Measurements from ENCODE around the gene FARS2. TPM values are rescaled to one million over a fixed set of nuclear protein-coding genes. Genes with fewer than 3 reads are reported as not detected.
A peak's percentile ranks its signal among the peaks of the same experiment; 100 is the strongest.

FARS2 gene
- total and polyA plus RNA-seq, 7 experiments from 2014 or later: 16.2 to 28.1 (median 20.8) TPM

DNA sequence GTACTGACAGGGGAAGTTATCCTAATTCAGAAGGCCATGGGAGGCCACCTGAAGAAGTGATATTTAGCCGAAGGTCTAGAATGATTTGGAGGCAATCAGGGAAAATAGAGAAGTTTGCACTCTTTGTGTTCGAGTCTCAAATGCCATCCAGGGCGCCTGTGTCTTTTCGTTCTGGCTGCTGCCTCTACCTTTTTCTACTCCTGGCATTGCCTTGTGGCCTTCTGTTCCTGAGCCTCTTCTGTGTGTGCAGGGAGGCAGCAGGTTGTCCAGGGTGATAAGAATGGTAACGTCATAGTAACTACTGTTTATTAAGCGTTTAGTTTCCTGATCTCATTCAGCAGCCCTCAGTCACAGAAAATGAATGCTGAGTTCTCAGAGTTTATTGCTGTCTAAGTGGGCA lies 252.1 kb downstream of the FARS2 start:
- POLR2A ChIA-PET: no interaction called here
- Histone ChIP-seq H3K4me3 (ENCODE audit: low read length) (no peak overlapping the region), H3K27me3 (ENCODE audit: control insufficient read depth in 2 of 2, insufficient read depth in 2 of 2, low read length in 2 of 2) (no peaks in the 10 kb centered on the region), H3K9me3 (ENCODE audit: control insufficient read depth in 2 of 3, low read length in 3 of 3) (no peaks in the 10 kb centered on the region), H3K27ac (ENCODE audit: low read depth, low read length) (no peak overlapping the region), H3K36me3 (ENCODE audit: control insufficient read depth in 2 of 3, insufficient read depth in 3 of 3, low read length in 3 of 3) (no peaks in the 10 kb centered on the region), H3K4me1 (ENCODE audit: control insufficient read depth in 2 of 2, insufficient read depth in 2 of 2, low read length in 2 of 2) (peaks cover 6% of the 10 kb centered on the region in 2 donors)
- intact Hi-C loops (cut with micrococcal nuclease): no loop called here
- CTCF ChIA-PET: no interaction called here
- H3K4me3 Mint-ChIP-seq: no peak overlapping the region
- H3K27ac Mint-ChIP-seq: no peak overlapping the region
- peaks cover 15 to 40% (median 27%) of the 10 kb centered on the region in 7 donors for H3K4me1 Mint-ChIP-seq
- ATAC-seq (no peak), DNase-seq (no peak)
- no peaks in the 10 kb centered on the region for H3K9me3 Mint-ChIP-seq
- no peaks in the 10 kb centered on the region for H3K27me3 Mint-ChIP-seq
- peaks cover 0 to 11% (median 2%) of the 10 kb centered on the region in 5 donors for H3K36me3 Mint-ChIP-seq

DNA sequence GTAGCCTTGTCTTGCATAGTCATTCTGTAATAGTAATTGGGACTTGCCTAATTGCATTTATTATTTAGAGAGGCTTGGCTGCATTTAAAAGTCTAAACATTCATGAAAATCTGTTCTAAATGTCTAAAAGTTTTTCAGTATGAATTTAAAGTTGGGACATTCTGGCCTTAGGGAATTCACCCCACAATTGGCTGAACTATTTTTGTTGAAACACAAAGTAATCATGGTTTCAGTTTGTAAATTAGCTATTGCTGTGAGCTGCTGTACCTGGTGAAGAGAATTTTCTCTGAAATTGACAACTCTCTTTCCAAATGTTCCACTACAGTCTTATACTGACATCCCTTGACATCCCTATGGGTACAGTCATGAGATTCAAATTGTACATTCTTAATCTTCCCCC lies 253.0 kb downstream of the FARS2 start:
- H3K27ac ChIP-seq (ENCODE audit: low read depth, low read length): no peak overlapping the region
- no peaks in the 10 kb centered on the region for H3K36me3 ChIP-seq (ENCODE audit: control insufficient read depth in 2 of 3, insufficient read depth in 3 of 3, low read length in 3 of 3)
- ATAC-seq (no peak), DNase-seq (no peak)
- Mint-ChIP-seq H3K4me1 (peaks cover 21 to 44% (median 31%) of the 10 kb centered on the region in 7 donors), H3K4me3 (no peak overlapping the region), H3K9me3 (no peaks in the 10 kb centered on the region), H3K27me3 (no peaks in the 10 kb centered on the region), H3K36me3 (peaks cover 0 to 7% (median 2%) of the 10 kb centered on the region in 5 donors), H3K27ac (no peak overlapping the region)
- intact Hi-C loops (cut with micrococcal nuclease): no loop called here
- H3K9me3 ChIP-seq (ENCODE audit: control insufficient read depth in 2 of 3, low read length in 3 of 3): no peaks in the 10 kb centered on the region
- ChIA-PET CTCF (no interaction called here), POLR2A (no interaction called here)
- H3K4me3 ChIP-seq (ENCODE audit: low read length): no peak overlapping the region
- no peaks in the 10 kb centered on the region for H3K27me3 ChIP-seq (ENCODE audit: control insufficient read depth in 2 of 2, insufficient read depth in 2 of 2, low read length in 2 of 2)
- H3K4me1 ChIP-seq (ENCODE audit: control insufficient read depth in 2 of 2, insufficient read depth in 2 of 2, low read length in 2 of 2): peaks cover 11 to 13% of the 10 kb centered on the region in 2 donors

DNA sequence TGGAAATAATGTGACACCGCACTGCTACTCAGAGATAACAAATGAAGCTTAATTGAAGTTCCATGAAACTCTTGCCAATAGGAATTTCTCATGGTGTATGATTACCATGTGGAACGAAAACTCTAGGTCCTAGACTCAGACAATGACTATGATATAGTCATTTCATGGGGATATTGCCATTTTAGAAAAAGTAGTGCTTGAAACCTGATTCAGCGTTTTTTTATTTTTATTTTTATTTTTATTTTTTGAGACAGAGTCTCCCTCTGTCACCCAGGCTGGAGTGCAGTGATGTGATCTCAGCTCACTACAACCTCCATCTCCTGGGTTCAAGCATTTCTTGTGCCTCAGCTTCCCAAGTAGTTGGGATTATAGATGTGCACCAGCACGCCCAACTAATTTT lies 253.9 kb downstream of the FARS2 start:
- intact Hi-C loops (cut with micrococcal nuclease): no loop called here
- Mint-ChIP-seq H3K36me3 (peaks cover 0 to 2% (median 0%) of the 10 kb centered on the region in 5 donors), H3K27me3 (no peaks in the 10 kb centered on the region), H3K4me1 (peaks cover 22 to 52% (median 40%) of the 10 kb centered on the region in 7 donors), H3K4me3 (no peak overlapping the region), H3K27ac (no peak overlapping the region), H3K9me3 (no peaks in the 10 kb centered on the region)
- Histone ChIP-seq H3K4me1 (ENCODE audit: control insufficient read depth in 2 of 2, insufficient read depth in 2 of 2, low read length in 2 of 2) (peaks cover 13 to 21% of the 10 kb centered on the region in 2 donors), H3K27me3 (ENCODE audit: control insufficient read depth in 2 of 2, insufficient read depth in 2 of 2, low read length in 2 of 2) (no peaks in the 10 kb centered on the region), H3K36me3 (ENCODE audit: control insufficient read depth in 2 of 3, insufficient read depth in 3 of 3, low read length in 3 of 3) (no peaks in the 10 kb centered on the region), H3K9me3 (ENCODE audit: control insufficient read depth in 2 of 3, low read length in 3 of 3) (no peaks in the 10 kb centered on the region), H3K4me3 (ENCODE audit: low read length) (no peak overlapping the region), H3K27ac (ENCODE audit: low read depth, low read length) (no peak overlapping the region)
- CTCF ChIA-PET: interaction anchor here (0.5 to 1.3 kb wide), 2 partner anchors 44 to 319 kb away, joined by 3 read pairs; no protein-coding TSS in a partner anchor
- DNase-seq (no peak), ATAC-seq (no peak)
- POLR2A ChIA-PET: interaction anchor here (0.6 kb wide), 1 partner anchor 39 kb away, joined by 3 read pairs; no protein-coding TSS in a partner anchor

DNA sequence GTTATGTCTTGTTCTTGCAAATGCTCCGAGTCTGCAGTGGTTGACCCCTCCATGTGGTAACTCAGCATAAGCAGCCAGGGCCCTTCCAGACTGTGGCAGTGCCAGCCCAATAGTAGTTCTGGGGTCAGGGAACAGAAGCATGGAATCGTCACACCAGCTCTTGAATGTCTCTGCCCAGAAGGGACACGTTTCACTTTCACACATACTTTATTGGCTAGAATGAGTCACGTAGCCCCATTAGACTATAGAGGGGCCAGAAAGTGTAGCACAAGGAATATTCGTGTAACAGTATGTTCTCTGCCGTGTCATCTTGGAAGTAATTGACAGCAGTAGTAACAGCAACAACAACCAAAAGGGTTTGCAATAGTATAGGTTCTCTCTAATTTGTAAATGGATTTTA lies 254.7 kb downstream of the FARS2 start:
- no peak overlapping the region for H3K4me3 ChIP-seq (ENCODE audit: low read length)
- H3K4me1 ChIP-seq (ENCODE audit: control insufficient read depth in 2 of 2, insufficient read depth in 2 of 2, low read length in 2 of 2): peaks cover 13 to 26% of the 10 kb centered on the region in 2 donors
- no peaks in the 10 kb centered on the region for H3K9me3 ChIP-seq (ENCODE audit: control insufficient read depth in 2 of 3, low read length in 3 of 3)
- H3K27ac ChIP-seq (ENCODE audit: low read depth, low read length): no peak overlapping the region
- CTCF ChIA-PET: interaction anchor here (0.6 to 1.3 kb wide), 3 partner anchors 9 to 45 kb away, joined by 3 to 4 read pairs (median 3); no protein-coding TSS in a partner anchor
- Mint-ChIP-seq H3K27ac (peak overlapping the region in 1 of 9 donors; percentile 34), H3K9me3 (no peaks in the 10 kb centered on the region), H3K27me3 (no peaks in the 10 kb centered on the region), H3K36me3 (peaks cover 0 to 2% (median 0%) of the 10 kb centered on the region in 5 donors), H3K4me3 (peak overlapping the region in 1 of 10 donors; percentile 17), H3K4me1 (peaks cover 23 to 58% (median 45%) of the 10 kb centered on the region in 7 donors)
- POLR2A ChIA-PET: interaction anchor here (0.6 to 0.7 kb wide), 2 partner anchors 9 to 38 kb away, joined by 3 to 4 read pairs; no protein-coding TSS in a partner anchor
- H3K27me3 ChIP-seq (ENCODE audit: control insufficient read depth in 2 of 2, insufficient read depth in 2 of 2, low read length in 2 of 2): no peaks in the 10 kb centered on the region
- ATAC-seq (no peak), DNase-seq (no peak)
- no peaks in the 10 kb centered on the region for H3K36me3 ChIP-seq (ENCODE audit: control insufficient read depth in 2 of 3, insufficient read depth in 3 of 3, low read length in 3 of 3)
- intact Hi-C loops (cut with micrococcal nuclease): no loop called here

DNA sequence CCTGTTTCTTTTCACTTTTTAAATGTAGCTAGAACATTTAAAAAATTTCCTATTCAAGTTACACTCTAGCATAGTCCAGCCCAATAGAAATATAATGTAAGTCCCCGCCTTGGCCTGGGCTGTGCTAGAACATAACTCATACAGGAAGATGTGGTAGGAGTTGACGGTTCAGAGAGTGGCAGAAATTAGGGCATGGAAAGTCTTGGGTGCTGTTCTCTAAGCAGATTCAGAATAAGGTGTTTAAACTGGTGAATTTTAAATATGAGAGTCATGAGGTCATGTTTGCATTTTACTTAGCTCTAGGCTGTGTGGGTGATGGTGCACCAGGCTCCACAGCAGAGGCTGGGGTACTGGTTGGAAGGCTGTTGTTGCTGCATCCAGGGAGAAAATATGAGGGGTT lies 256.5 kb downstream of the FARS2 start:
- Histone ChIP-seq H3K27me3 (ENCODE audit: control insufficient read depth in 2 of 2, insufficient read depth in 2 of 2, low read length in 2 of 2) (no peaks in the 10 kb centered on the region), H3K36me3 (ENCODE audit: control insufficient read depth in 2 of 3, insufficient read depth in 3 of 3, low read length in 3 of 3) (no peaks in the 10 kb centered on the region), H3K9me3 (ENCODE audit: control insufficient read depth in 2 of 3, low read length in 3 of 3) (no peaks in the 10 kb centered on the region), H3K4me1 (ENCODE audit: control insufficient read depth in 2 of 2, insufficient read depth in 2 of 2, low read length in 2 of 2) (peaks cover 26 to 27% of the 10 kb centered on the region in 2 donors), H3K4me3 (ENCODE audit: low read length) (no peak overlapping the region), H3K27ac (ENCODE audit: low read depth, low read length) (no peak overlapping the region)
- DNase-seq: peak in 3 of 9 donors; percentile 5 to 29 (median 25)
- ChIA-PET CTCF (interaction anchor here (0.6 kb wide), 1 partner anchor 1912 kb away, joined by 3 read pairs; no protein-coding TSS in a partner anchor), POLR2A (interaction anchor here (0.8 kb wide), 1 partner anchor 10 kb away, joined by 3 read pairs; no protein-coding TSS in a partner anchor)
- Mint-ChIP-seq H3K27me3 (no peaks in the 10 kb centered on the region), H3K36me3 (peaks cover 0 to 4% (median 0%) of the 10 kb centered on the region in 5 donors), H3K9me3 (no peaks in the 10 kb centered on the region), H3K4me1 (peaks cover 30 to 70% (median 46%) of the 10 kb centered on the region in 7 donors), H3K4me3 (peak overlapping the region in 7 of 10 donors; percentile 16 to 53 (median 30)), H3K27ac (peak overlapping the region in 8 of 9 donors; percentile 1 to 71 (median 31))
- intact Hi-C loops (cut with micrococcal nuclease): no loop called here
- ATAC-seq: peak; percentile 74

DNA sequence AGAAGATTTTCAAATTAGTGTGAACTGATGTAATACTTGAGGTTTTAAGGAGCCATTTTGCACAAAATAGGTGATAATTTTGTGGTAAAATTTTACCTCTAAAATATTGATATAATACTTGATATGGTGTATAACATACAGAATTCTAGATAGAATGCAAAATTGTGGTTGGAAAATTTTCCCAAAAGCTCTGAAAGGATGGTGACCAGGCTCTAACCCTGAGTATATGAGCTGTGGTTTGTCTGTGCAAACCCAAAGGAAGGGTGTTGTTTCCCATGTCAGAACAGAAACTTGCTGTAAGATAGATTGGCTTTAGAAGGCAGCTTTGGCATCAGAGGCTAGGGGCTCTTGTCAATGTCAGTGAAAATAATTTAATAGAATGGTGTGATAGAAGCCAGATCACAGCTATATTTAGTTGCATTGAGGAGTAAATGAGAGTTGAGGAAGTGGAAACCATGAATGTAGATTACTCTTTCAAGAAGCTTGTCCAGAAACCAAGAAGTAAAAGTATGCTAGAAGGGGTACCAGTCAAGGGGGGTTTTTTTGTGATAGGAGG lies 257.7 kb downstream of the FARS2 start:
- CTCF ChIA-PET: interaction anchor here (0.9 kb wide), 1 partner anchor 167 kb away, joined by 3 read pairs; no protein-coding TSS in a partner anchor
- peaks cover 27 to 70% (median 48%) of the 10 kb centered on the region in 7 donors for H3K4me1 Mint-ChIP-seq
- POLR2A ChIA-PET: interaction anchor here (0.6 to 1.6 kb wide), 5 partner anchors 9 to 137 kb away, joined by 3 to 7 read pairs (median 3); no protein-coding TSS in a partner anchor
- H3K36me3 ChIP-seq (ENCODE audit: control insufficient read depth in 2 of 3, insufficient read depth in 3 of 3, low read length in 3 of 3): no peaks in the 10 kb centered on the region
- no peaks in the 10 kb centered on the region for H3K27me3 ChIP-seq (ENCODE audit: control insufficient read depth in 2 of 2, insufficient read depth in 2 of 2, low read length in 2 of 2)
- ATAC-seq: peak; percentile 44
- H3K27ac ChIP-seq (ENCODE audit: low read depth, low read length): no peak overlapping the region
- H3K9me3 ChIP-seq (ENCODE audit: control insufficient read depth in 2 of 3, low read length in 3 of 3): no peaks in the 10 kb centered on the region
- H3K9me3 Mint-ChIP-seq: peaks cover 0 to 2% (median 0%) of the 10 kb centered on the region in 11 donors
- no peak for DNase-seq
- intact Hi-C loops (cut with micrococcal nuclease): no loop called here
- H3K4me3 ChIP-seq (ENCODE audit: low read length): peak overlapping the region; percentile 13
- H3K4me1 ChIP-seq (ENCODE audit: control insufficient read depth in 2 of 2, insufficient read depth in 2 of 2, low read length in 2 of 2): peaks cover 26 to 27% of the 10 kb centered on the region in 2 donors
- peak overlapping the region in 8 of 9 donors; percentile 1 to 53 (median 24) for H3K27ac Mint-ChIP-seq
- peaks cover 0 to 13% (median 2%) of the 10 kb centered on the region in 5 donors for H3K36me3 Mint-ChIP-seq
- no peaks in the 10 kb centered on the region for H3K27me3 Mint-ChIP-seq
- H3K4me3 Mint-ChIP-seq: peak overlapping the region in 6 of 10 donors; percentile 32 to 47 (median 38)

Data from naive thymus-derived CD4-positive, alpha-beta T cell (primary cell).